GM21529 (cell line): ENCODE data around the gene MEAF6.

Source experiments
- ATAC-seq: cut with Tn5 transposase; IDR thresholded peaks from one replicate; pipeline ENCODE4 v1.9.1; 2021; ENCODE audit not compliant: unreplicated experiment

Gene MEAF6

GRCh38 chr1:37485902-37486679 lies 28.5 kb downstream of the MEAF6 start:
- no peak for ATAC-seq

GRCh38 chr1:37484325-37485051 lies 30.1 kb downstream of the MEAF6 start:
- no peak for ATAC-seq

- no peak for ATAC-seq
Observed at GRCh38 chr1:37483785-37484184, 30.8 kb downstream of the MEAF6 start.

GRCh38 chr1:37482796-37483744 lies 31.5 kb downstream of the MEAF6 start:
- no peak for ATAC-seq

GRCh38 chr1:37482004-37482785 lies 32.4 kb downstream of the MEAF6 start:
- ATAC-seq: no peak

GRCh38 chr1:37481289-37482003 lies 33.1 kb downstream of the MEAF6 start:
- no peak for ATAC-seq

GRCh38 chr1:37480581-37481288 lies 33.8 kb downstream of the MEAF6 start:
- no peak for ATAC-seq

- no peak for ATAC-seq
Observed at GRCh38 chr1:37480125-37480466, 34.5 kb downstream of the MEAF6 start.

GRCh38 chr1:37479255-37480124 lies 35.1 kb downstream of the MEAF6 start:
- peak; percentile 37 for ATAC-seq

GRCh38 chr1:37478890-37479254 lies 35.7 kb downstream of the MEAF6 start:
- no peak for ATAC-seq

GRCh38 chr1:37478451-37478881 lies 36.1 kb downstream of the MEAF6 start:
- ATAC-seq: no peak

- ATAC-seq: no peak
Observed at GRCh38 chr1:37477946-37478345, 36.6 kb downstream of the MEAF6 start.

- peak; percentile 40 for ATAC-seq
Observed at GRCh38 chr1:37477198-37477931, 37.2 kb downstream of the MEAF6 start.

GRCh38 chr1:37476460-37477197 lies 37.9 kb downstream of the MEAF6 start:
- ATAC-seq: no peak

GRCh38 chr1:37476087-37476452 lies 38.5 kb downstream of the MEAF6 start:
- no peak for ATAC-seq

- ATAC-seq: no peak
Observed at GRCh38 chr1:37475380-37476086, 39.0 kb downstream of the MEAF6 start.
